ENCODE data around the gene SLC16A7.

DNA sequence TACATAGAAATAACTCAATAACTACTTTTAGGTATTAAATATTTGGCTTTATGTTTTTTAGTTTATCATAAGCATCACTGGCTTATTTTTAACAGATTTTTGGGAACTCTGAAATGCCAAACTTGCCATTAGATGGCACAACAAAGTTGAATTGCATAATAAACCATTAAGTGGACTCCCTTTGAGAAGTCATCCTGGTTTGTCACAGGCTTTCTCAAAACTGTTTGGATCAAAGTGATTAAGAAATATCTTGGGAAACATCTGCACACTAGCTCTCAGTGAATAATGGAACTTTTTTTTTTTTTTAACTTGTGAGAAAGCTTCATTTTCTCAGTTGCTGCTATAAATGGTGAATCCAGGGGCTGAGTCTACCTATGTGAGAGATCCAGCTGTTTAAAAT is 4.3 kb downstream of the SLC16A7 start:
- TF ChIP-seq, protein P1, sequence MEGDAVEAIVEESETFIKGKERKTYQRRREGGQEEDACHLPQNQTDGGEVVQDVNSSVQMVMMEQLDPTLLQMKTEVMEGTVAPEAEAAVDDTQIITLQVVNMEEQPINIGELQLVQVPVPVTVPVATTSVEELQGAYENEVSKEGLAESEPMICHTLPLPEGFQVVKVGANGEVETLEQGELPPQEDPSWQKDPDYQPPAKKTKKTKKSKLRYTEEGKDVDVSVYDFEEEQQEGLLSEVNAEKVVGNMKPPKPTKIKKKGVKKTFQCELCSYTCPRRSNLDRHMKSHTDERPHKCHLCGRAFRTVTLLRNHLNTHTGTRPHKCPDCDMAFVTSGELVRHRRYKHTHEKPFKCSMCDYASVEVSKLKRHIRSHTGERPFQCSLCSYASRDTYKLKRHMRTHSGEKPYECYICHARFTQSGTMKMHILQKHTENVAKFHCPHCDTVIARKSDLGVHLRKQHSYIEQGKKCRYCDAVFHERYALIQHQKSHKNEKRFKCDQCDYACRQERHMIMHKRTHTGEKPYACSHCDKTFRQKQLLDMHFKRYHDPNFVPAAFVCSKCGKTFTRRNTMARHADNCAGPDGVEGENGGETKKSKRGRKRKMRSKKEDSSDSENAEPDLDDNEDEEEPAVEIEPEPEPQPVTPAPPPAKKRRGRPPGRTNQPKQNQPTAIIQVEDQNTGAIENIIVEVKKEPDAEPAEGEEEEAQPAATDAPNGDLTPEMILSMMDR (IDR thresholded peaks at IDR 0.05), result no peak
- no peak for TF ChIP-seq POLR2A (IDR thresholded peaks at IDR 0.05)

All from thyroid gland (tissue), 4 donors.